ENCODE measurements around the gene PLXNB2.

DNA sequence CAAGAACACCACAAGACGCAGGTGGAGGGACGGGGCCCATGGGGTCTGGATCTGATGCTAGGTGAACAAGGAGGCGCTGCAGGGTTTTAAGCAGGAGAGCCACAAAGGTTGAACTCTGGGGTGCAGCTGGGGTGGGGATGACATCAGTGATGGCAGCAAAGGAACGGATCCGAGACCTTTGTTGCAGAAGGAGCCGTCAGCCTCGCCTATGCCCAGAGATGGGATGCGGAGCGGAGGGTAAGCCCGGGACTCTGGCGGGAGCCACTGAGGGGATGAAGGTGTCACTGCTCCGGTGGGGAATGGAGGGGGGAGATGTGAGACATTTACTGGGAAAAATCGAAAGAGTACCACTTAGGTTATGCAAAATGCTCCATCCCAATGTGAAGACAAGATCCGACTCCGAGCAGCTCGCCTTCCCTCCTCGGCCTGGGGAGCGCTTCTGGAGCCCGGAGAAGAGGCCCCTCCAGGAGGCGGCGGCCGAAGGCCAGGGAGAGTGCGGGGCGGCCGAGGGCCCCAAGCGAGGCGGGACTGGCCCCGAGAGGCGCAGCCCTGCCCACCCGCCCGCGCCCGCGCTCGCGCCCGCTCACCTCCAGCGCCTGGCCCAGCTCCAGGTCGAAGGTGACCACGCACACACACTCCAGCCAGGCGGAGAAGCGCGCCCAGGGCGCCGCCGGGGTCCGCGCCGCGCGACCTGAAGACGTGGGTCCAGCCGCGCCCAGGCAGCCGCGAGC, 18.9 kb upstream of the PLXNB2 start:
- TF ChIP-seq EZH2phosphoT487 (IDR thresholded peaks at IDR 0.05; ENCODE audit: low read length), result no peak
- no peak for TF ChIP-seq CTCF (IDR thresholded peaks at IDR 0.05; ENCODE audit: low read length)
- no peak for TF ChIP-seq EZH2 (optimal IDR thresholded peaks at IDR 0.05; ENCODE audit: low read depth, low read length)
